K562 treated with DMSO at 1 percent for 48 hours (cell line): Measurements from ENCODE around the gene TET2. TPM values are rescaled to one million over a fixed set of nuclear protein-coding genes. Genes with fewer than 3 reads are reported as not detected.

Experiments used
- total RNA-seq: library from RNA; unstranded; fragments of 300-600 nt; gene quantifications from 2 replicates; pipeline ENCODE4 v1.2.3, GENCODE V29; 2022; ENCODE audit warnings: low replicate concordance; ENCODE audit errors: extremely low read depth

The TET2 gene
- total RNA-seq = not detected in 2 replicates

GRCh38 chr4:105146276-105147015 is at the start of gene TET2:
Gene TET2, plus strand, starts transcription at chr4:105146876. Its CDS starts 87,067 bp downstream, at chr4:105233943.

